ENCODE results near the gene DDX25. TPM values are rescaled to one million over a fixed set of nuclear protein-coding genes. Genes with fewer than 3 reads are reported as not detected.
A peak's percentile ranks its signal among the peaks of the same experiment; 100 is the strongest.

DDX25 gene
- total and polyA plus RNA-seq, 2 of the 8 experiments (the other 6 are each of a cell fraction or from before 2014, with no cell fraction given): 17.6 to 17.9 TPM

DNA sequence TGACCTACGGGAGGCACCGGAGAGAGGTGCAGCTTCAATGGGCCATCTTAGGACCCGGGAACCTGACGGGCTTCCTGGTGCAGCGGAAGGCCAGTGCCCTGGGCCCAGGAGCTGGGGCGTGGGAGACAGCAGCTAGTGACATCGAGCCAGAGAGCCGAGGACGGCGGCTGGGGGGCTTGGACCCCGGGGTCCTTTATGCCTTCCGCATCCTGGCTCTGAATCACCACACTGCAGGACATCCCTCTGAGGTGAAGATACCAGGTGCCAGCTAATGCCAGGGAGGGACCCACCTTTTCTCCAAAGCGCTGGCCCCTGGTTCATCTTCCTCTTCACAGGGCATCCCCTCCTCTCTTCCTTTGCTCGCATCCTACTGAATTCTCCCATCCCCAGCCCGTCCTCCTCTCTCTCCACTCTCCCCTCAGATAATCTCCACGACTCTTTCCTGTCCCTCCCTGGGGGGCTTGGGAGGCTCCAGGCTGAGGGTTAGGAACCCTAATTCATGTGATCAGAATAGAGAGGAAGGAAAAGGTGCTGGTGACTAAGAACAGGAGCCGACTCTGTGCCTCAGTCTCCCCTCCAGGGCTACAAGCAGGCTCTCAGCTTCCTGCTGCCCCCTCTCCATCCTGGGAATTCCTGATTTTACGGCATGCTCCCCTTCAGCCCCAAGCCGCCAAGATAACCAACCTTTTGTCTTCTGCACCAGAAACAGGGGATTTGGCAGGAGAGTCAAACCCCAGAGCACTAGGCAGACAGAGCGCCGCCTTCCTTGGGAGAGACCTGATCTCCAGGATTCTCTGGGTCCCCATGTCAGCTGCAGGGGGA lies 50.0 kb downstream of the DDX25 start:
- Histone ChIP-seq H4K20me1 (replicated peaks in 1 of 2; ENCODE audit: control insufficient read depth in 1 of 2, insufficient read depth in 2 of 2, low read length in 2 of 2) (no peaks in the 10 kb centered on the region), H3K4ac (replicated peaks; ENCODE audit: insufficient read length, low read depth, low read length) (no peak overlapping the region), H3K9ac (replicated peaks in 1 of 4; ENCODE audit: extremely low read depth in 1 of 4, low read depth in 3 of 4, low read length in 3 of 4) (0 out of 7 replicates have a peak overlapping the region, but pooled peaks of 1 of the 4 experiments have one; percentile 9), H4K5ac (ENCODE audit: insufficient read length, low read depth, low read length) (no peak overlapping the region), H3K18ac (ENCODE audit: extremely low read depth, low read length) (no peak overlapping the region), H4K91ac (replicated peaks; ENCODE audit: insufficient read length, low read length) (no peak overlapping the region), H3K27ac (ENCODE audit: low read depth, low read length) (no peak overlapping the region), H2BK12ac (ENCODE audit: low read depth, low read length) (no peak overlapping the region), H3K4me2 (ENCODE audit: insufficient read depth in 1 of 2, low read depth in 2 of 2, low read length in 2 of 2) (no peak overlapping the region), H3K36me3 (ENCODE audit: control insufficient read depth in 2 of 4, insufficient read depth in 4 of 4, low read length in 3 of 4) (no peaks in the 10 kb centered on the region; a peak in 1 of 8 replicates), H3K79me2 (ENCODE audit: control insufficient read depth in 1 of 2, insufficient read depth in 2 of 2, low read length in 2 of 2) (no peaks in the 10 kb centered on the region), H2AFZ (ENCODE audit: low read length) (no peak overlapping the region), H2BK5ac (ENCODE audit: low read depth, low read length) (no peak overlapping the region), H2AK5ac (ENCODE audit: low read depth, low read length) (no peak overlapping the region), H3K4me1 (replicated peaks in 1 of 4; ENCODE audit: control insufficient read depth in 3 of 4, insufficient read depth in 4 of 4, low read length in 3 of 4) (peaks cover 0 to 2% (median 0%) of the 10 kb centered on the region in 4 experiments; a peak in 2 of 7 replicates), H2BK15ac (ENCODE audit: low read length) (no peak overlapping the region), H4K8ac (ENCODE audit: extremely low read depth, insufficient read depth, low read length) (no peak overlapping the region; the same call in 1 of the 2 replicates), H3K56ac (replicated peaks; ENCODE audit: insufficient read length, low read depth, low read length) (no peak overlapping the region), H3K23me2 (ENCODE audit: low read depth, low read length) (no peaks in the 10 kb centered on the region), H3K4me3 (ENCODE audit: extremely low read depth in 1 of 4, insufficient read depth in 2 of 4, low read depth in 3 of 4, low read length in 4 of 4) (no peak overlapping the region), H3K79me1 (ENCODE audit: low read depth, low read length) (no peaks in the 10 kb centered on the region), H3K27me3 (replicated peaks in 1 of 4; ENCODE audit: control insufficient read depth in 3 of 4, extremely low read depth in 1 of 4, insufficient read depth in 3 of 4, low read length in 3 of 4) (no peaks in the 10 kb centered on the region), H2BK20ac (ENCODE audit: low read length) (no peak overlapping the region), H3K14ac (ENCODE audit: insufficient read length) (no peak overlapping the region), H3K23ac (ENCODE audit: insufficient read length) (no peak overlapping the region), H3K9me3 (ENCODE audit: insufficient read depth in 2 of 2, low read depth in 1 of 2, low read length in 1 of 2) (no peaks in the 10 kb centered on the region), H2BK120ac (replicated peaks; ENCODE audit: low read depth, low read length) (no peak overlapping the region)
- FAIRE-seq (no peak), DNase-seq (ENCODE audit: low read depth in 1 of 2, low spot score in 2 of 2) (no peak)
- CTCF ChIA-PET (ENCODE audit: partially characterized antibody): interaction anchor here (0.7 to 3.8 kb wide), 8 partner anchors 11 to 239 kb away, joined by 3 to 31 read pairs (median 3); no protein-coding TSS in a partner anchor
- WGBS, 2 experiments (ENCODE audit: extremely low coverage in 1 of 2, insufficient coverage in 1 of 2, insufficient read length in 1 of 2, insufficient replicate concordance in 2 of 2, low coverage in 1 of 2, low lambda C conversion rate in 2 of 2, missing lambda C conversion rate in 1 of 2): 89% methylated on average over 17 of the region's 21 CpGs; no CpG with 5 or more reads in 1 of the 2 experiments
- POLR2A ChIA-PET (ENCODE audit: partially characterized antibody): interaction anchor here (1.1 kb wide), 1 partner anchor 11 kb away, joined by 5 read pairs; no protein-coding TSS in a partner anchor
- TF ChIP-seq ATF3 (IDR thresholded peaks at IDR 0.05; ENCODE audit: insufficient read depth, low read depth, low read length): no peak
- TF ChIP-seq EZH2 (IDR thresholded peaks at IDR 0.05; ENCODE audit: low read depth, low read length, severe bottlenecking): no peak
- no peak for TF ChIP-seq POU5F1 (IDR thresholded peaks at IDR 0.05; ENCODE audit: low read depth, low read length)
- TF ChIP-seq KDM1A (IDR thresholded peaks at IDR 0.05; ENCODE audit: borderline replicate concordance, low read length): no peak
